Glutamatergic neuron (in vitro differentiated cells): ENCODE results near the gene NTSR2. TPM values are rescaled to one million over a fixed set of nuclear protein-coding genes. Genes with fewer than 3 reads are reported as not detected.

Experiments
- DNase-seq: peaks from one replicate; pipeline ENCODE4 v3.0.0; 2022
- H3K27ac Mint-ChIP-seq: one replicate; pipeline ENCODE4 v1.8.0; 2020; ENCODE audit warnings: mild to moderate bottlenecking, mixed read lengths, inconsistent platforms; ENCODE audit not compliant: unreplicated experiment
- H3K27me3 Mint-ChIP-seq: one replicate; pipeline ENCODE4 v1.8.0; 2020; ENCODE audit warnings: mild to moderate bottlenecking, moderate library complexity, mixed read lengths, inconsistent platforms; ENCODE audit not compliant: unreplicated experiment
- H3K36me3 Mint-ChIP-seq: one replicate; pipeline ENCODE4 v1.8.0; 2020; ENCODE audit warnings: mild to moderate bottlenecking, mixed read lengths, inconsistent platforms; ENCODE audit not compliant: unreplicated experiment
- H3K4me1 Mint-ChIP-seq: one replicate; pipeline ENCODE4 v1.8.0; 2020; ENCODE audit warnings: mild to moderate bottlenecking, low read depth, mixed read lengths, inconsistent platforms; ENCODE audit not compliant: unreplicated experiment
- H3K4me3 Mint-ChIP-seq: one replicate; pipeline ENCODE4 v1.8.0; 2020; ENCODE audit warnings: mild to moderate bottlenecking, mixed read lengths, inconsistent platforms; ENCODE audit not compliant: unreplicated experiment
- H3K9me3 Mint-ChIP-seq: one replicate; pipeline ENCODE4 v1.8.0; 2020; ENCODE audit warnings: mild to moderate bottlenecking, moderate library complexity, mixed read lengths, inconsistent platforms; ENCODE audit not compliant: unreplicated experiment
- total RNA-seq: library from RNA; stranded (reverse); fragmentation: NEBNext Ultra II Directional; extraction: Animal tissue kit (Norgen Biotek cat#: 25700); gene quantifications from one replicate; pipeline ENCODE4 v1.2.1, GENCODE V29; 2021; ENCODE audit not compliant: unreplicated experiment
- TF ChIP-seq, protein P1 (sequence below): fragments of 200-600 bp; sonication (generic); IDR thresholded peaks from one replicate; pipeline ENCODE4 v1.5.0; 2021; ENCODE audit not compliant: partially characterized antibody, unreplicated experiment

NTSR2 gene
- total RNA-seq, 1 donor from 2014 or later: not detected

DNA sequence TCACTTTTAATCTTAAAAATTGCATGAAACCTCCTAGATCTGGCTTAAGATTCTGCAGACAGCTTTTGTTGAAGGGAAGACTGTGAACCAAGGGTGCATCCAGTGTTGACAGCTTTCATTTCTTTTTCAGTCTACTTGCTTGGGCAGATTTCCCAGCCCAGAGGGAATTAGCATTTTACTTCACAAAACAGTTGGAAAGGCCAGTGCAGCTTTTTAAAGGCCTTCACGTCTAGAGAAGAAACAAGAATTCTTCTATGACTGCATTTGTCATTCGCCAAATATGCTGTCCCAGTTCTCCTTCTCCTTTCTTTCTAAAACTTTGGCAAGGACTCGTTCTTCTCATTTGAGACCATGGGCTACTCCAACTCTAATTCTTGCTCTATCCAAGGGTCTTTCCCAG, 17.4 kb downstream of the NTSR2 start:
- peaks cover 3% of the 10 kb centered on the region for H3K9me3 Mint-ChIP-seq
- no peaks in the 10 kb centered on the region for H3K36me3 Mint-ChIP-seq
- H3K4me1 Mint-ChIP-seq: peaks cover 3% of the 10 kb centered on the region
- H3K27ac Mint-ChIP-seq: no peak overlapping the region
- DNase-seq: no peak
- TF ChIP-seq, protein P1, sequence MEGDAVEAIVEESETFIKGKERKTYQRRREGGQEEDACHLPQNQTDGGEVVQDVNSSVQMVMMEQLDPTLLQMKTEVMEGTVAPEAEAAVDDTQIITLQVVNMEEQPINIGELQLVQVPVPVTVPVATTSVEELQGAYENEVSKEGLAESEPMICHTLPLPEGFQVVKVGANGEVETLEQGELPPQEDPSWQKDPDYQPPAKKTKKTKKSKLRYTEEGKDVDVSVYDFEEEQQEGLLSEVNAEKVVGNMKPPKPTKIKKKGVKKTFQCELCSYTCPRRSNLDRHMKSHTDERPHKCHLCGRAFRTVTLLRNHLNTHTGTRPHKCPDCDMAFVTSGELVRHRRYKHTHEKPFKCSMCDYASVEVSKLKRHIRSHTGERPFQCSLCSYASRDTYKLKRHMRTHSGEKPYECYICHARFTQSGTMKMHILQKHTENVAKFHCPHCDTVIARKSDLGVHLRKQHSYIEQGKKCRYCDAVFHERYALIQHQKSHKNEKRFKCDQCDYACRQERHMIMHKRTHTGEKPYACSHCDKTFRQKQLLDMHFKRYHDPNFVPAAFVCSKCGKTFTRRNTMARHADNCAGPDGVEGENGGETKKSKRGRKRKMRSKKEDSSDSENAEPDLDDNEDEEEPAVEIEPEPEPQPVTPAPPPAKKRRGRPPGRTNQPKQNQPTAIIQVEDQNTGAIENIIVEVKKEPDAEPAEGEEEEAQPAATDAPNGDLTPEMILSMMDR: no peak
- no peaks in the 10 kb centered on the region for H3K27me3 Mint-ChIP-seq
- H3K4me3 Mint-ChIP-seq: no peak overlapping the region

DNA sequence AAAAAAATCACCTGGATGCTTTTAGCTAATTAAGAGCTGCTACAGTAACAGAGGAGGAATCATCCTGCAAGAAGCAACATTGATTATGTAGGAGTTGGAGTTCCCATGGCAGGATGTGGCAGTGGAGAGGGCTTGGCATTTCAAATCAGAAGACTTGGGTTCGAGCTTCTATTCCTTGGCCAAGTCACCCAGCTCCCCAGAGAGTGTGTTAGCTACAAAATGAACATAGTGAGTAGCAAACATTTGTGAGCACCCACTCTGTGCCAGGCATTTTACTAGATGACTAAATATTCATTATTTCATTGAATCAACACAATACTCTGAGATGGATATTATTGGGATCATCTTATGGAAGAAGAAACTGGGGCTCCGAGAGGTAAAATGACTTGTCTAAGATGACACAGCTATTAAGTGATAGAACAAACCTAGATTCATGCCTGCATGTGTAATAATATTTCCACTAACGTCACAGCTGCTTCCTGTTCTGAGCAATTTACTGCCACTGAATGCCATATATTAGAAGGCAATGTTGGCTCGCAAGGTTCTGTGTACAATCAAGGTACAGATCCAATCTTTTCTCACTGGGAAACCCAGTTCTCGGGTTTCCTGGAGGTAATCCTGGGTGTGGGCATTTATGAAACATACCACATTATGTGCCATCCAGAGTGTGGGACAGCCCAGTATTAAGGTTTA, 18.0 kb downstream of the NTSR2 start:
- peaks cover 3% of the 10 kb centered on the region for H3K4me1 Mint-ChIP-seq
- no peak overlapping the region for H3K4me3 Mint-ChIP-seq
- no peak overlapping the region for H3K27ac Mint-ChIP-seq
- H3K36me3 Mint-ChIP-seq: no peaks in the 10 kb centered on the region
- TF ChIP-seq, protein P1: no peak
- H3K9me3 Mint-ChIP-seq: peaks cover 3% of the 10 kb centered on the region
- no peaks in the 10 kb centered on the region for H3K27me3 Mint-ChIP-seq
- no peak for DNase-seq

DNA sequence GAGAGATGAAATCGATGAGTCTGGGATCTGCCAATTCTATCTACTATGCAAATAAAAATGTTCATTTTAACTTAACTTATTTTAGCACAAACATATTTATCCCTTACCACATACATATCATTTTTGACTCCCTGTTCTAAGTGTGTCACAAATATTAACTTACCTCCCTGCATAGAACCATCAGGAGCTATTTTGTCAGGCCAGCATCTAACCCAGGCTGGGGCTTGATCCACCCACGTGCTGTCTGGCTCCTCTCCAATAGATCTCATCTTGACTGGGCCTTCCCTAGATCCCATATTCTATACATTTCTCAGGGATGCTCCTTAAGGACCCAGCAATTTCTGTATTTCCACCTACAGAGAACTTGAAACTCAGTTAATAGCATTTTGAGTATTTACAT, 20.9 kb downstream of the NTSR2 start:
- no peak for DNase-seq
- Mint-ChIP-seq H3K27me3 (peaks cover 2% of the 10 kb centered on the region), H3K4me1 (peaks cover 3% of the 10 kb centered on the region), H3K9me3 (peaks cover 3% of the 10 kb centered on the region), H3K27ac (no peak overlapping the region), H3K36me3 (peaks cover 4% of the 10 kb centered on the region), H3K4me3 (no peak overlapping the region)
- TF ChIP-seq, protein P1: no peak

DNA sequence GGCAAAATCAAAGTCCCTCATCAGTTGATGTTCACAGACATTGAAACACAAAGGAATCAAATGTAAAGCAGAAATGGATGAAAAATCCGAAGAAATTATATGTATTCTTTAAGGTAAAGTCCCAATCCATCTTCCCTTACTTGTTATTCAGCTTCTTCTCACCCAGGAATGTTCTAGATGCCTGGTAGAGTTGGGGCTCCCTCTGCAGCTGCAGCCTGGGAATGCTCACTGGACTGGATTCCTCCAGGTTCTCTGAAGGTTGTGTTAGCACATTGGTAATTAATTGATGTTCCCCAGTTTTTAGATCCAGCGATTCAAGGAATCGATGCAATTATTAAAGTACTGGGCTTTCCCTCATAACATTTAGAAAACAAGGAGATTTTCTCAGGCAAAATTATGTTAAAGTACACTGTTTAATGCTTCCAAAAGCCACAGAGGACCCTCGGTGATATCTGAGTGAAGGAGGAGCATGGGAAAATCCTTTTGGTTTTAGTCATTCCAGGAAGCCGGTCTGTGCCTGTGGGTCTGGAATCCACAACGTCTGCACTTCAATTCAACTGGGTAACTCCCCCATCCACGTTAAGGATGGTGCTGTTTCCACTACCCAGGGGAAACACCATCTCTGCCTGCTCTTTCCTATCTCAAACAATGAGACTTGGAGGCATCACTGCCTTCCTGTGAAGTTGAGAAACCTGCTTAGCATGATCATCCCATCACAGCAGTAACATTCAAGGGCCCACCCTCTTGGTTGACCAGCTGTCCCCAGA, 22.0 kb downstream of the NTSR2 start:
- H3K9me3 Mint-ChIP-seq: peaks cover 3% of the 10 kb centered on the region
- peaks cover 3% of the 10 kb centered on the region for H3K4me1 Mint-ChIP-seq
- no peak overlapping the region for H3K4me3 Mint-ChIP-seq
- peaks cover 2% of the 10 kb centered on the region for H3K27me3 Mint-ChIP-seq
- DNase-seq: no peak
- TF ChIP-seq, protein P1: no peak
- peaks cover 4% of the 10 kb centered on the region for H3K36me3 Mint-ChIP-seq
- H3K27ac Mint-ChIP-seq: no peak overlapping the region

DNA sequence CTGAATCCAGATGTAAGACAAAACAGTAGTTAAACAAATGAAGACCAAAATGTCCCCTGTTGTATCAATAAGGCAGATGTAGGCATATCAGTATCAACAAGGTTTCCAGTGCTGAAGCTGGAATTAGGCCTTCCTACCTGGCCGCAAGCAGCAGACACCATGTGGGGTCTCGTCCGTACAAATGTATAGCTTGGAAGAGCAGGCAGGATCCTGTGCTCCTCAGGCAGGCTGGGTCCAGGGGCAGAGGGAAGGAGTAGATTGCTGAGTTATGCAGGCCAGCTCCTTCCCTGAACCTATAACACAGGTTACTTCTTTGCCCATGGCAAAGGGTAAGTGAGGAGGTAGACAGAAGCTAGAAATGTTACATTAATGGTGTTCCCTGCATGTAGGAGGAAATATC, 23.5 kb downstream of the NTSR2 start:
- Mint-ChIP-seq H3K9me3 (peaks cover 3% of the 10 kb centered on the region), H3K36me3 (peaks cover 4% of the 10 kb centered on the region), H3K4me3 (no peak overlapping the region), H3K27me3 (peaks cover 2% of the 10 kb centered on the region), H3K4me1 (no peaks in the 10 kb centered on the region), H3K27ac (no peak overlapping the region)
- TF ChIP-seq, protein P1: no peak
- no peak for DNase-seq
